IMR-90 (cell line): Measurements from ENCODE around the gene AUTS2. TPM values are rescaled to one million over a fixed set of nuclear protein-coding genes. Genes with fewer than 3 reads are reported as not detected.

Source experiments
- ATAC-seq: fragments of 200-7000 bp; cut with Tn5 transposase; 2 replicates; pipeline ENCODE4 v1.9.1; 2020; ENCODE audit warnings: low read depth, mild to moderate bottlenecking, moderate library complexity
- BruUV-seq: library from RNA; stranded (reverse); fragments of 400-500 nt; replicated peaks from 2 replicates; lab custom pipeline; 2021; lab: Mats Ljungman, UMichigan
- CTCF ChIA-PET: fragments of 300-600 bp; formaldehyde crosslinking; extraction: SDS; loops from one replicate; lab custom pipeline; 2021; ENCODE audit warnings: antibody characterized with exemption; lab: Yijun Ruan, JAX
- POLR2A ChIA-PET: fragments of 300-600 bp; sonication (Branson Sonifier 250); formaldehyde crosslinking; loops from one replicate; lab custom pipeline; 2022; ENCODE audit warnings: antibody characterized with exemption; ENCODE audit not compliant: unreplicated experiment; lab: Charles Lee
- DNase-seq: peaks from one replicate; pipeline ENCODE4 v3.0.0; 2013
- H2AFZ ChIP-seq: replicated peaks from 2 replicates; pipeline ENCODE3; 2013; ENCODE audit warnings: low read length, mild to moderate bottlenecking; ENCODE audit not compliant: poor library complexity
- H2AK5ac ChIP-seq: 2 replicates; pipeline ENCODE4 v1.6.1; 2013; ENCODE audit warnings: low read depth, low read length, inconsistent platforms
- H2AK9ac ChIP-seq: replicated peaks from 2 replicates; pipeline ENCODE3; 2013; ENCODE audit warnings: mild to moderate bottlenecking, low read depth, low read length, moderate library complexity; ENCODE audit not compliant: poor library complexity
- H2BK120ac ChIP-seq: 2 replicates; pipeline ENCODE4 v1.6.1; 2013; ENCODE audit warnings: low read depth, low read length, inconsistent platforms
- H2BK15ac ChIP-seq: 3 replicates; pipeline ENCODE4 v1.6.1; 2013; ENCODE audit warnings: low read depth, low read length, inconsistent platforms
- H2BK20ac ChIP-seq: 2 replicates; pipeline ENCODE4 v1.6.1; 2013; ENCODE audit warnings: low read depth, mild to moderate bottlenecking, inconsistent platforms, low read length, moderate library complexity
- H2BK5ac ChIP-seq: 2 replicates; pipeline ENCODE4 v1.6.1; 2013; ENCODE audit warnings: mild to moderate bottlenecking, low read depth, low read length, inconsistent platforms; ENCODE audit not compliant: poor library complexity, severe bottlenecking
- H3K14ac ChIP-seq: replicated peaks from 2 replicates; pipeline ENCODE4 v1.6.1; 2013; ENCODE audit warnings: low read depth, low read length, inconsistent platforms
- H3K18ac ChIP-seq: 2 replicates; pipeline ENCODE4 v1.6.1; 2013; ENCODE audit warnings: low read depth, low read length, control low read depth
- H3K23ac ChIP-seq: 2 replicates; pipeline ENCODE4 v1.6.1; 2013; ENCODE audit warnings: low read depth, low read length, inconsistent platforms
- H3K27ac ChIP-seq: 2 replicates; pipeline ENCODE4 v1.5.1; 2013; ENCODE audit warnings: mild to moderate bottlenecking, control low read depth, low read length; ENCODE audit not compliant: insufficient read depth
- H3K27me3 ChIP-seq: 2 replicates; pipeline ENCODE4 v1.6.1; 2013; ENCODE audit warnings: low read length; ENCODE audit not compliant: control insufficient read depth, insufficient read depth
- H3K36me3 ChIP-seq: 2 replicates; pipeline ENCODE4 v1.6.1; 2013; ENCODE audit warnings: low read length, mixed read lengths; ENCODE audit not compliant: control insufficient read depth, insufficient read depth
- H3K4ac ChIP-seq: 2 replicates; pipeline ENCODE4 v1.6.1; 2013; ENCODE audit warnings: low read depth, low read length, inconsistent platforms
- H3K4me1 ChIP-seq: 2 replicates; pipeline ENCODE4 v1.6.1; 2013; ENCODE audit warnings: low read length, mixed read lengths; ENCODE audit not compliant: control insufficient read depth, insufficient read depth
- H3K4me2 ChIP-seq: 2 replicates; pipeline ENCODE4 v1.6.1; 2013; ENCODE audit warnings: low read depth, mild to moderate bottlenecking, control low read depth, low read length, moderate library complexity
- H3K4me3 ChIP-seq: 2 replicates; pipeline ENCODE4 v1.5.1; 2013; ENCODE audit warnings: low read depth, mild to moderate bottlenecking, control low read depth, low read length, moderate library complexity; ENCODE audit not compliant: insufficient read depth
- H3K56ac ChIP-seq: 2 replicates; pipeline ENCODE4 v1.6.1; 2013; ENCODE audit warnings: low read length, inconsistent platforms; ENCODE audit not compliant: insufficient read depth; ENCODE audit errors: extremely low read depth
- H3K79me1 ChIP-seq, 2 experiments: 2 replicates each; pipeline ENCODE4 v1.6.1; 2013; ENCODE audit warnings: low read length in 2 of 2, inconsistent platforms in 1 of 2, low read depth in 1 of 2
- H3K9ac ChIP-seq: 2 replicates; pipeline ENCODE4 v1.6.1; 2013; ENCODE audit warnings: low read depth, low read length, control low read depth
- H3K9me1 ChIP-seq: 2 replicates; pipeline ENCODE4 v1.6.1; 2013; ENCODE audit warnings: low read length, inconsistent platforms; ENCODE audit not compliant: insufficient read depth
- H3K9me3 ChIP-seq: 2 replicates; pipeline ENCODE4 v1.6.1; 2013; ENCODE audit warnings: low read length; ENCODE audit not compliant: control insufficient read depth, insufficient read depth
- H4K20me1 ChIP-seq: 2 replicates; pipeline ENCODE4 v1.6.1; 2013; ENCODE audit warnings: low read length, inconsistent platforms; ENCODE audit not compliant: insufficient read depth
- H4K5ac ChIP-seq: 2 replicates; pipeline ENCODE4 v1.6.1; 2013; ENCODE audit warnings: mild to moderate bottlenecking, low read depth, low read length, control low read depth
- H4K8ac ChIP-seq, 2 experiments: 2 replicates each; pipeline ENCODE4 v1.6.1; 2013; ENCODE audit warnings: low read depth in 2 of 2, low read length in 2 of 2, control low read depth in 1 of 2, inconsistent platforms in 1 of 2
- H4K91ac ChIP-seq: 2 replicates; pipeline ENCODE4 v1.6.1; 2013; ENCODE audit warnings: low read depth, low read length, inconsistent platforms; ENCODE audit not compliant: insufficient read depth
- CHD1 ChIP-seq: IDR thresholded peaks from 2 replicates; pipeline ENCODE4 v1.6.1; 2012; ENCODE audit warnings: low read depth, low read length, improper control_type of control experiment
- ELK1 ChIP-seq: fragments of 150-350 bp; IDR thresholded peaks from 2 replicates; pipeline ENCODE4 v1.6.1; 2016; ENCODE audit warnings: low read depth, mild to moderate bottlenecking, low read length, moderate library complexity, borderline replicate concordance
- FOS ChIP-seq: fragments of 150-350 bp; IDR thresholded peaks from 2 replicates; pipeline ENCODE4 v1.6.1; 2016; ENCODE audit warnings: low read depth, low read length
- MAFK ChIP-seq: IDR thresholded peaks from 2 replicates; pipeline ENCODE4 v1.6.1; 2012; ENCODE audit warnings: low read depth, low read length, improper control_type of control experiment
- MAZ ChIP-seq: IDR thresholded peaks from 2 replicates; pipeline ENCODE4 v1.6.1; 2012; ENCODE audit warnings: low read depth, mild to moderate bottlenecking, low read length, improper control_type of control experiment, moderate library complexity, borderline replicate concordance
- NFE2L2 ChIP-seq: fragments of 150-350 bp; IDR thresholded peaks from 2 replicates; pipeline ENCODE4 v1.6.1; 2016; ENCODE audit warnings: low read depth, mild to moderate bottlenecking, low read length
- POLR2A ChIP-seq: IDR thresholded peaks from 2 replicates; pipeline ENCODE4 v1.6.1; 2012; ENCODE audit warnings: mild to moderate bottlenecking, low read depth, low read length
- RAD21 ChIP-seq: IDR thresholded peaks from 2 replicates; pipeline ENCODE4 v1.6.1; 2012; ENCODE audit warnings: low read length, improper control_type of control experiment
- RCOR1 ChIP-seq: IDR thresholded peaks from 2 replicates; pipeline ENCODE4 v1.6.1; 2012; ENCODE audit warnings: mild to moderate bottlenecking, low read length, improper control_type of control experiment; ENCODE audit not compliant: insufficient replicate concordance
- RFX5 ChIP-seq: IDR thresholded peaks from 2 replicates; pipeline ENCODE4 v1.8.0; 2012; ENCODE audit warnings: low read depth, mild to moderate bottlenecking, low read length, moderate library complexity
- SMC3 ChIP-seq: fragments of 150-350 bp; IDR thresholded peaks from 2 replicates; pipeline ENCODE4 v1.6.1; 2016; ENCODE audit warnings: low read depth, mild to moderate bottlenecking, antibody characterized with exemption, low read length, moderate library complexity
- dilution Hi-C: fragments of 300-500 bp; cut with HindIII; formaldehyde crosslinking; loops from one replicate; pipeline ENCODE4 v1.14.3; 2018; ENCODE audit warnings: low sequenced_read_pairs; ENCODE audit not compliant: unreplicated experiment
- in situ Hi-C: fragments of 300-500 bp; cut with MboI; formaldehyde crosslinking; loops from 3 replicates; pipeline ENCODE4 v1.14.3; 2019; ENCODE audit warnings: low sequenced_read_pairs, inconsistent platforms, mixed read lengths
- intact Hi-C: fragments of 100-400 bp; cut with micrococcal nuclease; formaldehyde crosslinking; loops from 2 replicates; pipeline ENCODE4 v1.10.0; 2022
- polyA plus RNA-seq, 3 experiments: library from polyadenylated mRNA; depleted of rRNA; stranded (reverse); fragments of >200 nt; gene quantifications; 2 replicates each; pipeline ENCODE4 v1.2.3, GENCODE V29; 2012; ENCODE audit warnings: low replicate concordance in 1 of 3
- total RNA-seq: library from RNA; depleted of rRNA; stranded (reverse); fragments of >200 nt; gene quantifications from 2 replicates; pipeline ENCODE4 v1.2.3, GENCODE V29; 2012
- TF ChIP-seq, protein P1 (sequence below): conservative IDR thresholded peaks from 2 replicates; pipeline ENCODE4 v1.5.1; 2012; ENCODE audit warnings: mild to moderate bottlenecking, low read depth, low read length, improper control_type of control experiment

The AUTS2 gene
- total and polyA plus RNA-seq, 2 of the 4 experiments (the other 2 are of a cell fraction), result 0.90 to 3.0 TPM

GRCh38 chr7:69719717-69720116, 121.4 kb downstream of the AUTS2 start:
- no peak overlapping the region for H2BK5ac ChIP-seq
- H3K4me3 ChIP-seq, result no peak overlapping the region
- ATAC-seq (no peak), DNase-seq (no peak)
- no peak overlapping the region for H3K27ac ChIP-seq
- no peak overlapping the region for H3K9ac ChIP-seq
- H2AFZ ChIP-seq, result no peak overlapping the region
- no peaks in the 10 kb centered on the region for H3K4me1 ChIP-seq
- no peaks in the 10 kb centered on the region for H3K27me3 ChIP-seq
- H3K23ac ChIP-seq, result no peak overlapping the region
- H4K91ac ChIP-seq, result no peak overlapping the region
- H3K36me3 ChIP-seq, result no peaks in the 10 kb centered on the region
- intact Hi-C loops, result no loop called here
- ChIA-PET CTCF (no interaction called here), POLR2A (no interaction called here)
- H3K4ac ChIP-seq, result no peak overlapping the region
- no peak for TF ChIP-seq POLR2A
- no peak for TF ChIP-seq RFX5
- TF ChIP-seq MAFK, result no peak
- TF ChIP-seq NFE2L2, result no peak
- no peak for TF ChIP-seq MAZ
- TF ChIP-seq, protein P1, sequence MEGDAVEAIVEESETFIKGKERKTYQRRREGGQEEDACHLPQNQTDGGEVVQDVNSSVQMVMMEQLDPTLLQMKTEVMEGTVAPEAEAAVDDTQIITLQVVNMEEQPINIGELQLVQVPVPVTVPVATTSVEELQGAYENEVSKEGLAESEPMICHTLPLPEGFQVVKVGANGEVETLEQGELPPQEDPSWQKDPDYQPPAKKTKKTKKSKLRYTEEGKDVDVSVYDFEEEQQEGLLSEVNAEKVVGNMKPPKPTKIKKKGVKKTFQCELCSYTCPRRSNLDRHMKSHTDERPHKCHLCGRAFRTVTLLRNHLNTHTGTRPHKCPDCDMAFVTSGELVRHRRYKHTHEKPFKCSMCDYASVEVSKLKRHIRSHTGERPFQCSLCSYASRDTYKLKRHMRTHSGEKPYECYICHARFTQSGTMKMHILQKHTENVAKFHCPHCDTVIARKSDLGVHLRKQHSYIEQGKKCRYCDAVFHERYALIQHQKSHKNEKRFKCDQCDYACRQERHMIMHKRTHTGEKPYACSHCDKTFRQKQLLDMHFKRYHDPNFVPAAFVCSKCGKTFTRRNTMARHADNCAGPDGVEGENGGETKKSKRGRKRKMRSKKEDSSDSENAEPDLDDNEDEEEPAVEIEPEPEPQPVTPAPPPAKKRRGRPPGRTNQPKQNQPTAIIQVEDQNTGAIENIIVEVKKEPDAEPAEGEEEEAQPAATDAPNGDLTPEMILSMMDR, result no peak
- TF ChIP-seq ELK1, result no peak
- TF ChIP-seq CHD1, result no peak
- TF ChIP-seq RAD21, result no peak
- TF ChIP-seq RCOR1, result no peak
- no peak for TF ChIP-seq FOS
- no peak for TF ChIP-seq SMC3
- no peaks in the 10 kb centered on the region for H3K79me1 ChIP-seq
- no peak overlapping the region for H3K18ac ChIP-seq
- dilution Hi-C loops, result no loop called here
- H2BK120ac ChIP-seq, result no peak overlapping the region
- no peaks in the 10 kb centered on the region for H3K9me1 ChIP-seq
- 0 out of 2 replicates have a peak, but pooled peaks cover 1% of the 10 kb centered on the region for H3K9me3 ChIP-seq
- H4K20me1 ChIP-seq, result no peaks in the 10 kb centered on the region
- no peak overlapping the region for H4K5ac ChIP-seq
- H2AK5ac ChIP-seq, result no peak overlapping the region
- BruUV-seq, result no TSS peak
- H4K8ac ChIP-seq, result no peak overlapping the region
- no peak overlapping the region for H3K4me2 ChIP-seq
- H2AK9ac ChIP-seq, result no peak overlapping the region
- H3K14ac ChIP-seq, result no peak overlapping the region
- no peak overlapping the region for H2BK20ac ChIP-seq
- in situ Hi-C loops, result no loop called here
- H3K56ac ChIP-seq, result no peak overlapping the region
- H2BK15ac ChIP-seq, result no peak overlapping the region
